ENCODE measurements around the gene ATP4B. TPM values are rescaled to one million over a fixed set of nuclear protein-coding genes. Genes with fewer than 3 reads are reported as not detected.

ATP4B gene
- total and polyA plus RNA-seq, 8 donors: not detected

- DNase-seq (no peak), ATAC-seq (no peak), FAIRE-seq (no peak)
- intact Hi-C loops (cut with DNase I): no loop called here
- Histone ChIP-seq H3K9me3 (no peaks in the 10 kb centered on the region), H3K4me1 (peaks cover 0 to 8% (median 4%) of the 10 kb centered on the region in 3 donors), H3K27ac (no peak overlapping the region), H3K36me3 (no peaks in the 10 kb centered on the region), H3K4me3 (no peak overlapping the region), H3K27me3 (no peaks in the 10 kb centered on the region)
- 96 to 98% methylated on average over 5 of the region's 5 CpGs for WGBS, 2 donors
- TF ChIP-seq, protein P1, sequence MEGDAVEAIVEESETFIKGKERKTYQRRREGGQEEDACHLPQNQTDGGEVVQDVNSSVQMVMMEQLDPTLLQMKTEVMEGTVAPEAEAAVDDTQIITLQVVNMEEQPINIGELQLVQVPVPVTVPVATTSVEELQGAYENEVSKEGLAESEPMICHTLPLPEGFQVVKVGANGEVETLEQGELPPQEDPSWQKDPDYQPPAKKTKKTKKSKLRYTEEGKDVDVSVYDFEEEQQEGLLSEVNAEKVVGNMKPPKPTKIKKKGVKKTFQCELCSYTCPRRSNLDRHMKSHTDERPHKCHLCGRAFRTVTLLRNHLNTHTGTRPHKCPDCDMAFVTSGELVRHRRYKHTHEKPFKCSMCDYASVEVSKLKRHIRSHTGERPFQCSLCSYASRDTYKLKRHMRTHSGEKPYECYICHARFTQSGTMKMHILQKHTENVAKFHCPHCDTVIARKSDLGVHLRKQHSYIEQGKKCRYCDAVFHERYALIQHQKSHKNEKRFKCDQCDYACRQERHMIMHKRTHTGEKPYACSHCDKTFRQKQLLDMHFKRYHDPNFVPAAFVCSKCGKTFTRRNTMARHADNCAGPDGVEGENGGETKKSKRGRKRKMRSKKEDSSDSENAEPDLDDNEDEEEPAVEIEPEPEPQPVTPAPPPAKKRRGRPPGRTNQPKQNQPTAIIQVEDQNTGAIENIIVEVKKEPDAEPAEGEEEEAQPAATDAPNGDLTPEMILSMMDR (IDR thresholded peaks at IDR 0.05): no peak
These were observed 14.4 kb downstream of the ATP4B start for GRCh38 chr13:113643593-113643992.

DNA sequence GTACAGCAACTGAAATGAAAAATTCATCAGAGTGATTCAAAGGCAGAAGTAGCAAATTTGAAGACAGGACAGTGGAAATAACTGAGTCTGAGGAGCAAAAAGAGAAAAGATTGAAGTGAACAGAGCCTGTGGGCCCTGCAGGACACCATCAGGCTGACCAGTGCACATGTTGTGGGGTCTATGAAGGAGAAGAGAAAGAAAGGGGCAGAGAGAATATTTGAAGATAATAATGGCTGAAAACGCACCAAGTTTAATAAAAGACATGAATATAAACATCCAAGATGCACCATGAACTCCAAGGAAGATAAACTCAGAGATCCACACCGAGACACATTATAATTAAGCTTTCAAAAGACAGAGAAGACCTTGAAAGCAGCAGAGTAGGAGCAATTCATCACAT lies 15.4 kb downstream of the ATP4B start:
- TF ChIP-seq, protein P1 (IDR thresholded peaks at IDR 0.05): no peak
- intact Hi-C loops (cut with DNase I): no loop called here

GRCh38 chr13:113641426-113641825 lies 16.6 kb downstream of the ATP4B start:
- intact Hi-C loops (cut with DNase I): no loop called here
- FAIRE-seq: no peak
- Histone ChIP-seq H3K27ac (no peak overlapping the region), H3K4me3 (no peak overlapping the region), H3K9me3 (no peaks in the 10 kb centered on the region), H3K4me1 (no peaks in the 10 kb centered on the region), H3K27me3 (no peaks in the 10 kb centered on the region), H3K36me3 (peaks cover 0 to 6% (median 0%) of the 10 kb centered on the region in 3 donors)
- TF ChIP-seq, protein P1 (IDR thresholded peaks at IDR 0.05): no peak
- peak in 2 of 6 donors; percentile 4 to 5 for DNase-seq
- ATAC-seq: no peak
- whole genome bisulfite sequencing, 2 donors: 89 to 95% methylated on average over 7 of the region's 7 CpGs

More for the DNA sequence above, 15.4 kb downstream of the ATP4B start:
- Histone ChIP-seq H3K9me3 (no peaks in the 10 kb centered on the region), H3K4me1 (peaks cover 0 to 8% (median 0%) of the 10 kb centered on the region in 3 donors), H3K36me3 (peaks cover 0 to 3% (median 0%) of the 10 kb centered on the region in 3 donors), H3K4me3 (no peak overlapping the region), H3K27ac (no peak overlapping the region), H3K27me3 (no peaks in the 10 kb centered on the region)
- DNase-seq (no peak), FAIRE-seq (no peak), ATAC-seq (no peak)
- WGBS, 2 donors: 95 to 98% methylated on average over 2 of the region's 2 CpGs

DNA sequence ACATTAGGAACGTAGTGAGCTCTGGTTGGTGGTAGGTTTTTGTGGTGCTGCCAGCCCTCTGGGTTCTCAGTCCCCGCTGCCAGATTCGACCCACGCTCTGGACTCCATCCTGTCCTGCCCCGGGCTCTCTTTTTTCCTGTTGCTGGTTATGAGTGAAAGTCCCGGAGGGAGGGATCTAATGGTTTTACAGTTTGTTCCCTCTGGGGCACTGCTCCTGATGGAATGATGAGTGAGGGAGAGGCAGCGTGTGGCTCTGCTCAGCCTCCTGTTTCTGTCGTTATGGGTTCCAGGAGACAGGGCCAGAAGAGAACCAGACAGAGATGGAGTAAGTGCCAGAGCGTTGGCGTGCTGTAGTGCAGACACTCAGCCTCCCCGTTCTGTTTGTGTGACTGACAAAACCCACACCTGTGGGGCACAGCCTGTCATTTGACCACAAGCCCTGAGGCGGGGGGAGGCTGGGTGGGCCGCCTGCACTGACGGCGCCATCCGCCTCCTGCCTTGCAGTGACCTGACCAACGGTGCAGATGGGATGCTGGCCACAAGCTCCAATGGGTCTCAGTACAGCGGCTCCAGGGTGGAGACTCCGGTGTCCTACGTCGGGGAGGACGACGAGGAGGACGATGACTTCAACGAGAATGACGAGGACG lies 18.3 kb downstream of the ATP4B start:
- no peak overlapping the region for H3K4me3 ChIP-seq
- FAIRE-seq (no peak), DNase-seq (peak in 3 of 6 donors; percentile 7 to 43 (median 7)), ATAC-seq (no peak)
- H3K27me3 ChIP-seq: no peaks in the 10 kb centered on the region
- peaks cover 0 to 15% (median 0%) of the 10 kb centered on the region in 3 donors for H3K36me3 ChIP-seq
- TF ChIP-seq, protein P1 (IDR thresholded peaks at IDR 0.05): no peak
- no peaks in the 10 kb centered on the region for H3K9me3 ChIP-seq
- intact Hi-C loops (cut with DNase I): no loop called here
- WGBS, 2 donors: 97% methylated on average over 27 of the region's 27 CpGs
- no peaks in the 10 kb centered on the region for H3K4me1 ChIP-seq
- no peak overlapping the region for H3K27ac ChIP-seq

DNA sequence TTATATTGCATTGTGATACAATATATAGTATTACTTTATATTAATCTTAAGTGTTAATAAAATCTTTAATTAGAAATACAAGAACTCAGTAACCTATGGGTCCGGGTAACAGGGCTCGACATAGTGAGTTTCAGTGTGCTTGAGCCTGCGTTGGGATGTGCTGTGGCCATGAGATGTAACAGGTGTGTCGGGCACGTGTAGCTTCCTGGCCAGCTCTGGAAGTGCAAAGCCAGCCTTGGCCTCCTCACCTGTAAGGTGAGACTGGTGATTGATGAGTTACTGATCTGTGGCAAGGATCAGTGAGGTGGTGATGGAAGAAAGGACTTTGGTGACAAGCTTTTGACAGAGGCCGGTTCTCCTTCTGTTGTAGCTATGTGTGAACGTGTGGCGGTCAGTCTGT lies 19.2 kb downstream of the ATP4B start:
- TF ChIP-seq, protein P1 (IDR thresholded peaks at IDR 0.05): no peak
- Histone ChIP-seq H3K4me1 (no peaks in the 10 kb centered on the region), H3K4me3 (no peak overlapping the region), H3K9me3 (no peaks in the 10 kb centered on the region), H3K36me3 (peaks cover 0 to 15% (median 0%) of the 10 kb centered on the region in 3 donors), H3K27ac (no peak overlapping the region), H3K27me3 (no peaks in the 10 kb centered on the region)
- no peak for ATAC-seq
- no peak for FAIRE-seq
- intact Hi-C loops (cut with DNase I): no loop called here
- DNase-seq: peak in 1 of 6 donors; percentile 2
- 92 to 93% methylated on average over 8 of the region's 8 CpGs for WGBS, 2 donors

Data from pancreas (tissue), 10 donors.